T-helper 2 cell treated with Interferon-gamma antibody and Interleukin-4, amounts not matched to agents 100 ng/mL and 5 ng/mL, for 36 hours (primary cell): Measurements from ENCODE around the gene SIGLEC1. TPM values are rescaled to one million over a fixed set of nuclear protein-coding genes. Genes with fewer than 3 reads are reported as not detected.

Source experiments
- intact Hi-C: fragments of 100-400 bp; cut with micrococcal nuclease; formaldehyde crosslinking; loops from one replicate; pipeline ENCODE4 v1.15.1; 2023
- total RNA-seq: library from RNA; stranded (reverse); gene quantifications from 2 replicates; pipeline ENCODE4 v1.2.3, GENCODE V29; 2022

SIGLEC1 gene
- total RNA-seq, 1 donor from 2014 or later, result not detected

- intact Hi-C loops, result no loop called here
Observed at GRCh38 chr20:3680701-3681351, 31.6 kb downstream of the SIGLEC1 start.

- intact Hi-C loops, result loop anchor here (5.0 kb wide), 1 partner anchor 407 kb away; no protein-coding TSS in a partner anchor
Observed at GRCh38 chr20:3679749-3680700, 32.4 kb downstream of the SIGLEC1 start.

DNA sequence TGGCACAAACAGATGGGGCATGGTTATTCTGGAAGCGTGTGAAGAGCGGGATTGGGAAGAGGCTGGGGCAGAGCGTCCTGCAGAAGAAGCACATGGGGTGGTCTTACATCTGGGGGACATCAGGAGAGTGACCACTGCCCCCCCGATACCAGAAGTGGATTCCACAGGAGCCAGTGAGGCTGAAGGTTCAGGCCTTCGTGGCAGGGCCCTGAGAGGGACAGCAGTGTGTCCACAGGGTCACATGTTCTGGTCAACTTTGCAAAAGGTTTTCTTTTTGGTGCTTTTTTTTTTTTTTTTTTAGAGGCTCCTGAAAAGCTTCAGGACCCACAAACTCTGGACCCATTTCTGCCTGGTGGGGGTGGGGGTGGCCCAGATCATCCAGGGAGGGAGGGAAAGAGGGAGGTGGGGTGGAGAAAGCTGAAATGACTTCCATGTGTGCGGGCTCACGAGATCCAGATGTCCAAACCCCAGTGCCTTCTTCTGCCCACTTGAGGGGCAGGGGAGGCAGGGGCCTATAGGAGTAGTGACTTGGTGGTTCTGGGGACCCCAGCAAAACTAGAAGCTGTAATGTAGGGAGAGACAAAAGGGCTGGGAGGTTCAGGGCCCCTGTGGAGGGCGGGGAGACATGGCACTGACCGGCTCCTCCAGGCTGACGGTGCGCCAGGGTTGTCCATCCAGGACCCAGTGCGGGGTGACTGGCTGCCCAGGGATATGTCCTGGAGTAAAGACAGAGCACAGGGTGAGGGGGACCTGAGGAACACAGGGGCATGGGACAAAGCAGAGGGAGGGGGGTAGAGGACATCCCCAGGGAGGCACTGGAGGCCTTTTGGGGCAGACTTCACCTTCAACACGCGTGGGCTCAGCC is 33.3 kb downstream of the SIGLEC1 start:
- intact Hi-C loops, result loop anchor here (5.0 kb wide), 1 partner anchor 408 kb away; no protein-coding TSS in a partner anchor

DNA sequence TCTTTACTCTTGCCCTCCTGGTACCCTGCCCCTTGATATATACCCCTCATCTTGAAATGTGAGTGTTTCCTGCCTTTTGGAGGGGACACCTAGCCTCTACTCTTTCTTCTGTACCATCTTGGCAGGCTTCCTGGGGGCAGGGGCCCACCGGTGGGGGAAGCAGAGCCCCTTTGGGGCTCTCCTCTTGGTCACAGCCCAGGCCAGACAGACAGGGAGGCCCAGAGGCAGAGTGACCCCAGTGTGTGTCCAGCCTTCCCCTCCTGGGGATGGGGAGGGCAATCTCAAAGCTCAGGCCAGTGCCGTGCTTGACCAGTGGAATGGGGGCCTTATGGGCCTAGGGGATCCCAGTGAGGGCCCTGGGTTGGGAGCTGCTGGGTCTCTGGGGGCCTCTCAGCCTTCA is 34.2 kb downstream of the SIGLEC1 start:
- intact Hi-C loops, result loop anchor here (5.0 kb wide), 1 partner anchor 409 kb away; no protein-coding TSS in a partner anchor

GRCh38 chr20:3677733-3678132 is 34.7 kb downstream of the SIGLEC1 start:
- intact Hi-C loops, result loop anchor here (5.0 kb wide), 1 partner anchor 410 kb away; no protein-coding TSS in a partner anchor

DNA sequence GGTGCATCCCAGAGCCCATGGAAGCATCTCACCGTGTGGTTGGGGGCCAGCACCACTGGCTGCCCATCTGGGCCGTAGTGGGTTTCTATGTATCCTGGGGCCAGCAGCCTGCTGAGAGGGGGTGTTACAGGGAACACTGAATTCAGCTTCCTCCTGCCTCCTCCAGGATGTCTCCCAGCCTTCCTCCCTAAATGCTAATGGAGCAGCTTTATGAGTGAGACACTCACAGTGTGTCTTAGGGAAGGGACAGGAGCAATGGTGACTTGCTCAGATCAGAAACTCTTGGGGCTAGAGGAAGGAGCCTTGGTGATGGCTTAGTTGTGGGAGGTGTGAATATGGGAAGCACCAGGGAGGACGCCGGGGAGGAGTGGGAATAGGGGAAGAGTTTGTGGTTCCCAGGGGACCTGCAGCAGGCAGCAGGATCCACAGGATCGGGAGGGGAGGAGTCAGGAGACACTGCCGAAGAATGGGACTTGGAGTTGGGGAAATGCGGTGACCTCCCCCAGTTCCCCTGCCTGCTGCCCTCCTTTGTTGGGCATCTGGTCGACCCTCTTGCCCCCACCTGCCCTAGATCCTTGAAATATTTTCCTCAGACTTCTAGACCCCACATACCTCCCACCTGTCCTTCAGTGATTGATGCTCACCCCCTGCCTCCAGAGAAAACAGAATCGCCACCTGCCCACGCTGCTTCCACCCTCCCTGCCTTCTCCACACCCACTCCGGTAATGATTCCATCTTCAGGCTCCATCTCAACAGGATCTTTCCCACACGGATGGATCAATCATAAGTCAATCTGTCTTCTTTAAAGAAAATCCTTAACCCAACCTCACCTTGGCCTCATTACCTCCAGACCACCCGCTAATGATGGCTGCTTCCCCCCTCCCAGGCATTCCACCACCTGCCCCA is 37.2 kb downstream of the SIGLEC1 start:
- intact Hi-C loops, result loop anchor here (5.0 kb wide), 1 partner anchor 412 kb away; no protein-coding TSS in a partner anchor

DNA sequence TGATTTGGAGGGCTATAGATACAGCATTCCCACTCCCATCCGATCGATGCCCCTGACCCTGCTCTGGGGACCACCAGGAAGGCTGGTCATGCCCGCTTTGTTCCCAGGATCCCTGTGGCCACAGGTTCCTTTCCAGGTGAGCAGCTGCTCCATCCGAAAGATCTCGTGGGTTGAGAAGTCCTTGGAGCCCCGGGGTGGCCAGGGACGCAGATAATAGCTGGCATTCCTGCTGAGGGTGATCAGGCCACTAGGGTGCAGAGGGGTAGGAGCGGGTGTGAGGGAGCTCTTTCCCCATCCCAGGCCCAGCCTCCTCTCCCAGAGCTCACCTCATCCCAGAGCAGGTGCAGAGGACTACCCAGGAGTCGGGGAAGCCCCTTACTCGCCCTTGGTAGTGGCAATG is 38.0 kb downstream of the SIGLEC1 start:
- intact Hi-C loops, result no loop called here

GRCh38 chr20:3673221-3674070 is 39.0 kb downstream of the SIGLEC1 start:
- intact Hi-C loops, result no loop called here

GRCh38 chr20:3672547-3673171 is 39.7 kb downstream of the SIGLEC1 start:
- intact Hi-C loops, result no loop called here

- intact Hi-C loops, result no loop called here
Observed at GRCh38 chr20:3671986-3672546, 40.3 kb downstream of the SIGLEC1 start.

DNA sequence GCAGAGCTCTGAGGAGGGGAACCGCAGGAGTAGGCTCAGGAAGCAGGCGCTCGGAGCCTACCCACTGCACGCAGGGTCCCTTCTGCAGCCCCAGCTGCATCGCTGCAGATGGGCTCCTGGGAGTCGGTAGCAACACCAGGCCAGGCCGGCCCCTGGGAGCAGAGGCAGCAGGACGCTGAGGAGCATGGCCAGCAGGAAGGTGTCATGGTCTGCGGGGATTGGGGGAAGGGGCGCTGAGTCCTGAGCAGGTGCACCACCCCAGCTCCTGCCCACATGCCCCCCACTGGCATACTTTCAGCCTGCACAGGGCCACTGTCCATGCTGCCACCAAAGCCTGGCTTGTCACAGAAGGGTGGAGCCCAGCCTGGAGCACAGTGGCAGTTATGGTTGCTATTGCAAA is 41.5 kb downstream of the SIGLEC1 start:
- intact Hi-C loops, result no loop called here

DNA sequence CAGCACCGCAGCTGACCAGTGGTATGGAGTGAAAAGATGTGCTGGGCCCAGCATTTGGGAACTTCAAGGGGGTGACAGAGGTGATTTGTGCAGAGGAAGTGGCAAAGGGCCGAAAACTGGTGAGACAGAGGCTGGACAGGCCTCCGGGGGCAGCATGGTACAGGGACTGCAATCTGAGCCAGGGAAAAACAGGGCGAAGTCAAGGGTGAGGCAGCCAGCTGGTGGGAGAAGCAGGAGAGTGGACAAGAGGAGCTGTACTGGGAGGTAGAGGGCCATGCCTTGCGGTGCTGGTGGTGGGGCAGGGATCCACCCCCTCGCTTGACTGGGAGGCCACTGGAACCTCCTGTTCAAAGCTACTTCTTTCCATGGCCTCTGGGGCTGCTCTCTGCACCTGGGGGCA is 41.9 kb downstream of the SIGLEC1 start:
- intact Hi-C loops, result no loop called here

DNA sequence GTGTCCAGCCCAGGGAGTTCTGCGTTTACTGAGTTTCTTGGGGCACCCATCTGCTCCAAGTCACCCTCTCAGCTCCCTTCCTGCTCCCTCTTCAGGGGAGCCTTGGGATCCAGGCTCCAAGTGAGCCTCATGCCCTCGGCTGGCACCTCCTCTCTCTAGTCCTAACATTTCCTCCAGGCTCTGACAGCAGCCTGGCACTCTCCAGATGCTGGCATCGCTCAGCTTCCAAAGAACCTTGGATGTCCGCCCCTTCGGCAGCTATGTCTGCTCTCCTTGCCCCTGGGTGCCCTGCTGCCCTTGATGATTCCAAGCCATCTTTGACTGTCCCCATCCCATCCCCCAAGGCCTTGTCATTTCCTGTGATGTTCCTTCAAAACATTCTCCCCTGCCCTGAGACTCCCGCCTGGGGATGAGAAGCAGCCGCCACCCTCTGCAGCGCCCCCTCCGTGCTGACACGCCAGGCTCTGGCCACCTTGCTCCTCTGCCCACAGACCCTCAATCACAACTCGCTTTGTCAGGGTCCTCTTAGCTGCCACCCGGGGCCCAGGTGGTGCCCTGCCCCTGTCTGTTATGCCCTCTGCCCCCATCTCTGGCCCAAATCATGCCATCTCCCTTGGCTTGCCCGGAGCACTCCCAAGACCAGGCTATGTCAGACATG is 42.6 kb downstream of the SIGLEC1 start:
- intact Hi-C loops, result no loop called here

DNA sequence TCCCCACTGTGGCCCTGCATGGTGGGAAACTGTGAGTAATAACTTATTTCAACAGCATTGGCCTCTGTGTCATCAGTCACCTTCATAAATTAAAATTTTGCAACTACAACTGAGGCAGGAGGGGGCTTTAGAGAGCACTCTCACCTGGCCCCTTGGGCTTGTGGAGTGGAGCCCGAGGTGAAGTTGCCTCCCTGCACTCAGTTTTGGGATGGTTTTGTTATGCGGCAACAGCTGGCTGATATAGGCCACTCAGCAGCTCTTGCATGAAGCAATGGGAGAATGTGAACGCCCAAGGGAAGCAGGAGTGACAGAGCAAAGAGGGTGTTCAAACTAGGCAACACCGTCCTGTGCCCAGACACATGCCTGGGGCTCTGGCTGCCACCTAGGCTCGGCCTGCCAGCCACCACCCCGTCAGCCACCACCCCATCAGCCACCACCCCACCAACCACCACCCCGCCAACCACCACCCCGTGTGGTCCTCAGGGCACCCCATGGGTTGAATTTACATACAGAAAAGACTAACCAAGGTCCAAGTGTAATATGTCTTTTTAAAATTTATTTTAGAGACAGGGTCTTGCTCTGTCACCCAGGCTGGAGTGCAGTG is 44.9 kb downstream of the SIGLEC1 start:
- intact Hi-C loops, result no loop called here

GRCh38 chr20:3663858-3664257 is 48.5 kb downstream of the SIGLEC1 start:
- intact Hi-C loops, result no loop called here

- intact Hi-C loops, result no loop called here
Observed at GRCh38 chr20:3663031-3663701, 49.2 kb downstream of the SIGLEC1 start, which contains the start of gene GFRA4. TSS of gene GFRA4 (minus strand) at chr20:3663399. CDS start at chr20:3663399, 0 bp downstream.
